LoVo (cell line): ENCODE data around the gene GCNT1.
"Not testable (repeated sequence)": the region's sequence is repeated elsewhere in the genome, so short reads cannot be mapped to it uniquely, and the experiment has no call there.

ENCODE experiments used
- DNase-seq: peaks from one replicate; pipeline ENCODE4 v3.0.0-alpha.2; 2016; ENCODE audit warnings: low spot score

The GCNT1 gene

DNA sequence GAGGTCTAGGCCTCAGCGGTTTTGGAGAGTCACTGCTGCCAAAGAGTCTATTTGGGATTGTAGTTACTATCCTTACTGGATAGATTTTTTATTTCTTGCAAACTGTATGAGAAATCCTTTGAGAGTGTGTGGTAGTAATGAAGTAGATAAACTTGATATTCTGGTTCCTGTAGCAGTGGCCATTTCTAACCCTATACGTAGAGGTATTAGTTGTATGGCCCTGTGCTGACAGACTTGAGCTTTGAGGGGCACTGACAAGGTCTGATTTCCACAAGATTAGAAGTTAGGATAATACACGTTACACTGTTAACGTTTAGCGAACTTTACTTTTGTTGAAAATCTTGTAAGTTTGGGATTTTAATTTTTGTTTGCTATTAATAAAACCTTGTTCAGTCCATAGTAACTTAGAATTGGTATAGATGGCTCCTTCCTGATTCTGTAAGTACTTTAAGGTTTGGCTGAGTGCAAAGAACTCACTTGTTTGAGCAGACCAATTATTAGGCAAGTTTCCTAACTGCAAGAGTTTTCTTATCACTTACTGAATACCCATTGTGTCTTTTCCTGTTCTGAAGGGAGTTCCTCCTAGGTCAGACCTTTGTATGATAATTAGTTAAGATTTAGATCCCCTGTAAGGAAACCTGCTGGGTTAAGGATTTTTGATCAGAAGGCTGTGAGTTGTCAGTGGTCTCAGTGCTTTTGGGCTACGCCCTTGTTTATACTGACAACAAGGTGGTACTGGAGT lies 31.4 kb downstream of the GCNT1 start:
- DNase-seq, result no peak

DNA sequence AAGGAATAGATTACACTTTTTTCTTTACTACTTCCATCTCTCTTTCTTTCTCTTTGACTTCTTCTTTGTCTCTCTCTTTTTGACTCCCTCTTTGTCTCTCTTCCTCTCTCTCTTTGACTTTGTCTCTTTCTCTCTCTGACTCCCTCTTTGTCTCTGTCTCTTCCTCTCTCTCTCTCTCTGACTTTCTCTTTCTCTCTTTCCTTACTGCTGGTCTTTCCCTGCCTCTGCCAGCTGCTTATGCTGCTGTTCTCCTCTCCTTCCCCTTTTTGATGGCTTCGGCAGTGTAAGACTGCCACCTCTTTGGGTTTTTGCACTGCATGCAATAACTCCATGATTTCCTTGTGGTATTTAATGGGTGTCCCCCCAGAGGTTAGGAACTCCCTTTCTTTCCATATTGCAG lies 32.1 kb downstream of the GCNT1 start:
- not testable (repeated sequence) for DNase-seq

DNA sequence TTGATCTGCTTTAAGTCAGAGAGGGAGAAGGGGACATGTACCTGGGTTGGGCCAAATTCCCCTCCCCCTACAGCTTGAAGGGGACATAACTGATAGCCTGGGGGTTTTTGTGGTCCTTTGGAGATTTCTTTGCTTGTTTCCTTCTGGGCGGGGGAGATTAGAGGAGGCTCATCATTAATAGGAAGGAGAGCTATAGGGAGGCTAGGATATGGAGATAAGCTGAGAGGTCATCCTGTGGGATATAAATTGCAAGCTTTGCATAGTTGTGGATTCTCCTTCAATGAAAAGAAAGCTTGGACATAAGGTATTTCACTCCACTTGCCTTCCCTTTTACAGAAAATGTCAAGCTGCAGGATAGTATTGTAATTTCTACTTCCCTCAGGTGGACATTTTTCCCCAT lies 34.5 kb downstream of the GCNT1 start:
- DNase-seq, result not testable (repeated sequence)

DNA sequence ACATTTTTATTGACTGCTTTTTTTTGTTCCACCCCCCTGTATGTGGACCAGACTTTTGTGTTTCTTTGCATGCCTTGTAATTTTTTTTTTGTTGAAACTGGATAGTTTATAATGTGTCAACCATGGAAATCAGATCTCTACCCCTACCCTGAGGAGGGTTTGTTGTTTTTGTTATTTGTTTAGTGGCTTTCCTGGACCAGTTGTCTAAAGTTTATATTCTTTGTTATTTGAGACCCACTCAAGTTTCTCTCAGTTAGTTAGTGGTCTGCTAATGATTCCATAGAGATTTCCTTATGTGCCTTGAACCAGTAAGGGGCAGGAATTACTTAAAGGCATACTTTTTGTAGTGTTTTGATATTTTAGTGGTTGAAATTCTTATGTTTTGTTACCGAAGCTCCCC lies 41.1 kb downstream of the GCNT1 start:
- DNase-seq, result no peak

DNA sequence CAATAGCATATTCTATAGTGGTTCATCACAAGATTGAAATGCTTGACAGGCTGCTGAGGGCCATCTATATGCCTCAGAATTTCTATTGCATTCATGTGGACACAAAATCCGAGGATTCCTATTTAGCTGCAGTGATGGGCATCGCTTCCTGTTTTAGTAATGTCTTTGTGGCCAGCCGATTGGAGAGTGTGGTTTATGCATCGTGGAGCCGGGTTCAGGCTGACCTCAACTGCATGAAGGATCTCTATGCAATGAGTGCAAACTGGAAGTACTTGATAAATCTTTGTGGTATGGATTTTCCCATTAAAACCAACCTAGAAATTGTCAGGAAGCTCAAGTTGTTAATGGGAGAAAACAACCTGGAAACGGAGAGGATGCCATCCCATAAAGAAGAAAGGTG lies 43.8 kb downstream of the GCNT1 start:
- no peak for DNase-seq

DNA sequence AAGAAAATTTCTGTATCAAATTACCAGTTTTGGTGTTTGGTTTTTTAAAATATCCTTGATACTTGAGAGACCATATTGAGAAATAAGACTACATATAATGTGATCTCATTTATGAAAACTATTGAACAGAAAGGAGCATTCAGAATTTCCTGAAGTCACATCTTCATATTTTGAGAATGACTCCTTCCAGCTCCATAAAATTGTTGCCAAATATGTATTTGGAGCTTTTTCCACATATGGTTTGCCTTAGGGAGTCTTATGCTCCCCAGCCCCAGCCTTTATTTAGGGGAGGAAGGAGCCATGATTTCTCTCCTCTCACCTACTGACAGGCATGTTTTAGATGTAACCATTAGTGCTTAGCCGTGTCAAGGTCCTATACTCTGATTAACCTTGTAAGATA lies 51.1 kb downstream of the GCNT1 start:
- no peak for DNase-seq

DNA sequence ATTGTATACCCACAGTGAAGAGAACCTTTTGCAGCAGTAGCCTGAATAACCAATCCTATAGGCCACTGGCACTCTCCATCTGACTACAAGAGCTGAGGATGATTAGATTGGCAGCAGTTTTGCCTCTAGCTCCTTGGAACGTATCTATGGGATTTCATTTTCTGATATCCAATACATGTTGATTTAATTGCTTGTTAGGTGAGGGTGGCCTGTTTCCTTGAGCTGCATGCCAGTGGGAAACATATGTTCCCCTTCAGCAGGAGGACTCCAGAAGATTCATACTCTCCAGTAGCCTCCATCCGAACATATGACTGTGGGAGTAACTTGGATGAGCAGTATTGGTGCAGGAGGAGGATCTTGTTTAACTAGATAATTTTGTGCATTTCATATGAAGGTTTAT lies 51.5 kb downstream of the GCNT1 start:
- no peak for DNase-seq

DNA sequence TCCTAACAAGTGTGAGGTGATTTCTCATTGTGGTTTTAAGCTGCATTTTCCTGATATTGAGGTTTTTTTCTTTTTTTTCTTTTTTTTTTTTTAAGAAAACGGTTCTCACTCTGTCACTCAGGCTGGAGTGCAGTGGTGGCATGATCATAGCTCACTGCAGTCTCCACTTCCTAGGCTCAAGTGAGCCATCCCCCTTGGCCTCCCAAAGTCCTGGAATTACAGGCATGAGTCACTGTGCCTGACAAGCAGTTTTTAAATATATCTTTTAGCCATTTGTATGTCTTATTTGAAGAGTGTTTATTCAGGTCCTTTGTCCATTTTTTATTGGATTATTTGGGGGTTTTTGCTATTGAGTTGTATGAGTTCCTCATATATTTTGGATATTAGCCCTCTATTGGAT lies 53.8 kb downstream of the GCNT1 start:
- no peak for DNase-seq

DNA sequence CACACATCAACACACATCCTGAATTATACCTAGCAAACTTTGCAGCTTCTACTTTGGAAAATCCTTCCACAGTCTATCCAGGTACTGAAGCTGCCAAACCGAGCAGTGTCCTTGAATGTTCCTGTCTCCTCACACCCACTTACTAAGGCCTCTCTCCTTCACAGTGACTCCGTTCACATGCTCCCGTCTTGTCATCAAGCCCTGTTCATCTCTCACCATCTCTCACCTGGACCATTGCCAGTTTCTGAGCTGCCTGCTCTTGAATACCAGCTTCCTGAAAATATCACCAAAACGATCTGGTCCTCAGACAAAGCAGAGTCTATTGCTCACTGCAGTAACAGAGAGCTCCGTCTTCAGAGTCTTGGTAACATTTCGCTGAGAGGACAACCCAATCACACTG lies 57.4 kb downstream of the GCNT1 start:
- no peak for DNase-seq

DNA sequence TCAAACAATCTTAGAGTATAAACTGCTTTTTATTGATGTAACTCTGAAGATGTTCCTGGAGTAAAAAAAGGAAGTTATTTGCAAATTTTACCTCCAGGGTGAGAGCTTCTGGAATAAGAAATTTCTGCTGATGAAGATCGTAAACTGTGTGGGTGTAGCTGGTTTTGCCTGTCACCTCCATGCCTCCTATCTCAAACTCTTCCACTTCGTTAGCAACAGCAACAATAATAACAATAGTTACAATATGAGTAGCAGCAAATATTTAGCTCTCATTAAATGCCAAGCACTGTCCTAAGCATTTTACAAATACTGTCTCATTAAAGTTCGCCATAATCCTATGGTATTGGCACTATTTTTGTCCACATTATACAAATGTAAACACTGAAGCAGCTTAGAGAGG lies 57.9 kb downstream of the GCNT1 start:
- DNase-seq, result no peak

DNA sequence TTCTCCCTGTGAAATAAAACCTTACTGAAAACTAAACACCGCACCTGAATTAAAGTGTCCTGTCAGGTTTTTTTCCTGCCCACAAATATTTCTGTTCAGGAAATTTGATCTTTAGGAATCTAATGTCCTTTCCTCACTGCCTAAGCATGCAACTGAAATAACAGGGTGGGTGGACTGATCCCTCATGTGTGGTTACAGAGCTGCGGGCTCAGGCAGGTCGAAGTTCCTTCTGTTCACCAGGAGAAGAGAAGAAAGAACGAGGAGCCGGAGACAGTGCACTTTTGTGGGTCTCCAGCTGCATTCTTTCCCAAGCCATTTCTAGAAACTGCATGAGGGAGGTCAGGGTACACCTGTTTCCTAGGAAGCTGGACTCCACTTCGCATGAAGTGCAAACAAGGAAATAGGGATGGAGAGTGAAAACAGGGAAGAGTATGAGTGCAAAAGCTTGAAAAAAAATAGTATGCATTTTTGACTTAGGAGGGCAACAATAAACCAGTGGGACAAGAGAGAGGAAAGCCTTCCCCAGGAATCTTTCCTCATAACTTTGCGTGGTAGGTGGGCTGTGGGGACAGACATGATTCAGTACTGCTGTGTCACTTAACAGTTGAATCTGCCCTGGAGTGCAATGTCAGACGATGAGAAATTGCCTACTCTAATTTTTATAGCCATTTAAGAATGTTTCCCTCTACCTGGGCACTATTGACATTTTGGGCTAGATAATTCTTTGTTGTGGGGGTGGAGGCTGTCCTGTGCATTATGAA lies 60.3 kb downstream of the GCNT1 start:
- no peak for DNase-seq

DNA sequence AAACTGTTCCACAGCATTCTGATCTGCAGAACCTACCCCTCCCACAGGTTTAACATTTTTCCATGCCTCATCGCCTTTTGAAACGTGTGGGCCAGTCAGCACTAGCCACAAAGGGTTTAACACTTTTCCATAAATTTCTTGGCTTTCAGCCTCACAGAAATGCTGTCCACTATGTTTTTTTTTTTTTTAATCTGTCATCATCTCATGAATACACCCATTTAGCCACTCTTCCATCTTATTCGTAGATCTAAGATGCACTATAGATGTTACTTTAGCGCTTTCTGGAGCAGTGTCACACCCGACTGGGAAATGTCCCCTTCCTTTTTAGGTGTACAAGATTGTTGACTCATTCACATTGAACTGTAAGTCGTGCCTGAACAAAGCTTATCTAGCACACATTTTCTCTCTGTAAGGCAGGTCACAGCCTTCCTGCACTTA lies 62.3 kb downstream of the GCNT1 start:
- no peak for DNase-seq

DNA sequence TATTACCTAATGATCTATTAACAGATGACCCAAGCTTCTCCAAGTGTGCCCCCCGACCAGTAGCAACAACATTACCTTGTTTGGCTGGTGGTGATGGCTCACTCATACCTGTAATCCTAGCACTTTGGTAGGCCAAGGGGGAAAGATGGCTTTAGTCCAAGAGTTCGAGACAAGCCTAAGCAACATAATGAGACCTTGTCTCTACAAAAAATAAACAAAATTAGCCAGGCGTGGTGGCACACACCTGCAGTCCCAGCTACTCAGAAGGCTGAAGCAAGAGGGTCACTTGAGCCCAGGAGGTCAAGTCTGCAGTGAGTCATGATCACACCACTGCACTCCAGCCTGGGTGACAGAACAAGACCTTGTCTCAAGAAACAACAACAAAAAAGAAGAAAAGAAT lies 62.9 kb downstream of the GCNT1 start:
- no peak for DNase-seq

DNA sequence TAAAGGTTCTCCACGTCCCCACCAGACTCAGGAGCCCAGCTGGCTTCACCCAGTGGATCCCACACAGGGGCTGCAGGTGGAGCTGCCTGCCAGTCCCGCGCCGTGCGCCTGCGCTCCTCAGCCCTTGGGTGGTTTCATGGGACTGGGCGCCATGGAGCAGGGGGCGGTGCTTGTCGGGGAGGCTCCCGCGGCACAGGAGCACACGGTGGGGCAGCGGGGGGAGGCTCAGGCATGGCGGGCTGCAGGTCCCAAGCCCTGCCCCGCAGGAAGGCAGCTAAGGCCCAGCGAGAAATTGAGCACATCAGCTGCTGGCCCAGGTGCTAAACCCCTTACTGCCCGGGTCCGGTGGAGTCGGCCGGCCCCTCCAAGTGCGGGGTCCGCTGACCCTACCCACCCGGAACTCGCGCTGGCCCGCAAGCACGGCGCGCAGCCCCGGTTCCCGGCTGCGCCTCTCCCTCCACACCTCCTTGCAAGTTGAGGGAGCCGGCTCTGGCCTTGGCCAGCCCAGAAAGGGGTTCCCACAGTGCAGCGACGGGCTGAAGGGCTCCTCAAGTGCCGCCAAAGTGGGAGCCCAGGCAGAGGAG lies 64.7 kb downstream of the GCNT1 start:
- not testable (repeated sequence) for DNase-seq

DNA sequence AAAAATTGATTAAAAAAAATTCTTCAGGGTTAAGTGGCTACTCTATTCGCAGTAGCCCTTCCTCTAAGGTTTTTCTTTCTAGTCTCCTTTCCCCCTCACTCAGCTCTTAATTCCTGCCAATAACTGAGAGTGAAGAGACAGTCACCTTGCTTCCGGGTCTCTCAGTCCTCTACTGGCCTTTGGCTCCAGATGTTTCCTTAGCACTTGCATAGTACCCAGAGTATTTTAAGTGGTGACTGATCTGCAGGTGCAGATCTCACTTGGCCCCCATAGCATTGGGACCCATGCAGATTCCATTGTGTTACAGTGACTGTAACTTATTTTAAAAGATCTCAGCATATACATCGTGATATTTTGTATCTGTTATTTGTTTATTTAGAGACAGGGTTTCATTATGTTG lies 66.2 kb downstream of the GCNT1 start:
- DNase-seq, result no peak

DNA sequence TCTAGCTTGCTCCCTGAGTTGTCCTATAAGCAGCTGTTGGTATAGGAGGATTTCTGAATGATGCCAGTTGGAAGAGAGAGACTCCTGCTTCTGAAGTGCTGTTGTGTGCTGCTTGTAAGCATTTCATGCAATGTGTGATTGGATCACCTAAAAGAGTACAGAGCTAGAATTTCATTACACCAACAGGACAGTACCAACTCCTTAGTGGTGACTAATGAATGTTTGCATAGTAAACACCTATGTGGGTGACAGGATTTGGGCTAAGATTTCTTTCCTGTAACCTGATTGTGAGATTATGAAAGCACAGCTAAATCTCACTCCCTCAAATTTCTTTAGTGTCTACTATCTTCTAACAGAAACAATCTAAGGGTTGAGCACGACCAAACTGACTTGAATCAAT lies 67.0 kb downstream of the GCNT1 start:
- no peak for DNase-seq

DNA sequence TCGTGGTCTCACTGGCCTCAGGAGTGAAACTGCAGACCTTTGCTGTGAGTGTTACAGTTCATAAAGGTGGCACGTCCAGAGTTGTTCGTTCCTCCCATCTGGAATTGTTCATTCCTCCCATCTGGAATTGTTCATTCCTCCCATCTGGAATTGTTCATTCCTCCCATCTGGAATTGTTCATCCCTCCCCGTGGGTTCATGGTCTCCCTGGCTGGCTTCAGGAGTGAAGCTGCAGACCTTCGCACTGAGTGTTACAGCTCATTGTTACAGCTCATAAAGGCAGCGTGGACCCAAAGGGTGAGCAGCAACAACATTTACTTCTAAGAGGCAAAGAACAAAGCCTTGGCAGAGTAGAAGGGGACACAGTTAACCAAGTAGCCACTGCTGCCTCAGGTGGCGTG lies 69.1 kb downstream of the GCNT1 start:
- no peak for DNase-seq

DNA sequence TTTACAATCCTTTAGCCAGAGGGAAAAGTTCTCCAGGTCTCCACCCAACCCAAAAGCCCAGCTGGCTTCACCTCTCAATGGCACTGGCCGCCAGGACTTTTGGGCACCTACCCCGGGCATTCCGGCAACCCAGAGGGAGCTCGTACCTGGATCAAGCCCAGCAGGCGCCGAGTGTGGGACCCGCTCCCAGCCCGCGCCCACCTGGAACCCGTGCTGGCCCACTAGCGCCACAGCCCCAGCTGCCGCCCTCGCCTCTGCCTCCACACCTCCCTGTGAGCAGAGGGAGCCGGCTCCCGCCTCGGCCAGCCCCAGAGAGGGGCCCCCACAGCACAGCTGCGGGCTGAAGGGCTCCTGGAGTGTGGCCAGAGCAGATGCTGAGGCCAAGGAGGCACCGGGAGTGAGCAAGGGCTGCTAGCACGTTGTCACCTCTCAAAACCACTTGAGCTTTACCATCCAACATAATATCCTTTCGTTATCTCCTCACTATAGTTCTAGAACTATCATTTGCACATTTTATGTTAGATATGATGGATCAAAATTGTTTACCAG lies 69.7 kb downstream of the GCNT1 start:
- DNase-seq, result no peak

DNA sequence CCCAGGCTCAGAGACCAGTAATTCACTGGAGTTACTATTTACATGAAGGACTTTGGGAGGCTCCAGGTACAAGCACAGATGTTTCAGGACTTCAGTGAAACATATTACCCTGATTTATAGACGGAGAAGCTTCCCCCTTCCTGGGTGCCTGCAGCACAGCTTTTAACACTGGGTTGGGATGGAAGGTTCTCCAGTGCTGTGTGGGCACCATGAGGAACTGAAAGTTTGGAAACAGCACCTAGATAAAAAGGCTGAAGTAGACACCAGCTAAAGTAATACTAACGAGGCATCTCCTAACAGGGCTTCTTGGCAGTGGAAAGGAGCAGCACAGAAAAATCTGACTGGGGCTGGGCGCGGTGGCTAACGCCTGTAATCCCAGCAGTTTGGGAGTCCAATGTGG lies 70.7 kb downstream of the GCNT1 start:
- DNase-seq, result no peak

DNA sequence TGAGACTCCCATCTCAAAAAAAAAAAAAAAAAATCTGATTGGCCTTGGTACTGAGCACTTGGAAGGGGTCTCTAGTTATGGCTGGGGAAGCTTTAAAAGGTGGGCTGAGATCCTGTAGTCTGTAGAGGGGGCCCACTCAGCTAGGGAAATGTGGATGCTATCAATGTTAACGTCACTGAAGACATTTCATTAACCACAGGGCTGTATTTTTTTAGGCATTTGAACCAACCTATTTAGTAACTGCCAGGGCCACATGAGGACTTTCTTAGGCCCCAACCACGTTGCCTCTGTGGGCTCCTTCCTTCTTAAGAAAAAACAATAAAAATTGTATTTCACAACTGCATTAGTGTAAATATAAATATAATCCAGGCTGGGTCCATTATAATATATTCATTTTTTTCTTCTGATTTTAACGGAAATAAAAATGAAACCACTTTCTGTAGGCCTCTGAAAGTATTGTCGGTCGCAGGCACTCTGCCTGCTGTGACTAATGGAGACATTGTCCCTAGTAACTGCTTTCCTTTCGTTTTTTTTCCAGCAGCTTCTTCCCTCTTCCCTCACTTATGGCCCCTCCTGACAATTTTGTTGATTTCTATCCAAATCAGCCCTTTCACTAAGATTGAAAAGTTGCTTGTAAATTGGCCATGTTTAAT lies 71.6 kb downstream of the GCNT1 start:
- DNase-seq, result no peak

DNA sequence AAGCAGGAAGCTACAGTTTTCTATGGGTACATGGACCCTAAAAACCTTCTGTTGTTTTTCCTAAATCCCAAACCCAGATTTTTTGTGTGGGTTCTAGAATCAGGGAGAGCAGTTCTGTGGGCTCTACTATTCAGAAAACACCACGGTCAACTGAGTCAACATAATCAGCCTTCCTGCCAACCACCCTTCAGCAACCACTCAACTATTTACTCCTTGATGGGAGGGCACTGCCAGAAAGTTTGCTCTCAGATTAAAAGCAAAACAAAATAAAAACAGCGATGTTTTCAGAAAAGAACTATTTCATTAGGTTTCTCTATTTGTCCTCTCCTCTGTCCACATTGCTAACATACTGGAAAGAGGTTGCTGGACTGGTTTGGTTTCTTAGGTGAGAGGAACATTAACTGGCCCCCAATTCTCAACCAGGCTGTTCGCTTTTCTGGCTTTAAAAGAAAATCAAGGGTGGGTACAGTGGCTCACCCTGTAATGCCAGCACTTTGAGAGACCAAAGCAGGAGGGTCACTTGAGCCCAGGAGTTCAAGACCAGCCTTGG lies 72.3 kb downstream of the GCNT1 start:
- no peak for DNase-seq

DNA sequence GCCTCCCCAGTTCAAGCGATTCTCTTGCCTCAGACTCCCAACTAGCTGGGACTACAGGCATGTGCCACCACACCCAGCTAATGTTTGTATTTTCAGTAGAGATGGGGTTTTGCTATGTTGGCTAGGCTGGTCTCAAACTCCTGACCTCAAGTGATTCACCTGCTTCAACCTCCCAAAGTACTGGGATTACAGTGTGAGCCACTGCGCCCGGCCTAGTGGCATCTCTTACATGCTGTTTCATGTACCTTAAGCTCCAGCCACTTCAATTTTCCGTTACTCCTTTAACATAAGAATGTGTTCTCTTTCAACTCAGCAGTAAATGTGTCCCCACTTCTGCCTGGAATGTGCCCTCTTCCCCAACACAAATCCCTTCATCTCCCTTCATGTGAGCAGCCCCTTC lies 73.9 kb downstream of the GCNT1 start:
- DNase-seq, result not testable (repeated sequence)
